D721Med (cell line): ENCODE data around the gene COMTD1.

ENCODE experiments used
- DNase-seq: peaks from one replicate; pipeline ENCODE4 v3.0.0; 2011; ENCODE audit warnings: low spot score; ENCODE audit not compliant: insufficient read length
- FAIRE-seq: peaks from 2 replicates; lab custom pipeline; 2011; peaks lifted over from hg19 to GRCh38; lab: Jason Lieb, UNC
- CTCF ChIP-seq: IDR thresholded peaks from 2 replicates; pipeline ENCODE4 v1.5.1; 2012; ENCODE audit warnings: mild to moderate bottlenecking, control low read depth; ENCODE audit not compliant: insufficient read depth; ENCODE audit errors: missing control alignments

COMTD1 gene

GRCh38 chr10:75261813-75262705 lies 26.3 kb upstream of the COMTD1 start:
- no peak for FAIRE-seq
- no peak for DNase-seq
- no peak for TF ChIP-seq CTCF

GRCh38 chr10:75260990-75261389 lies 25.2 kb upstream of the COMTD1 start:
- no peak for TF ChIP-seq CTCF
- DNase-seq (no peak), FAIRE-seq (no peak)

GRCh38 chr10:75254739-75255138 lies 19.0 kb upstream of the COMTD1 start:
- no peak for FAIRE-seq
- no peak for TF ChIP-seq CTCF
- no peak for DNase-seq

GRCh38 chr10:75253281-75254220 lies 17.8 kb upstream of the COMTD1 start:
- DNase-seq = no peak
- no peak for FAIRE-seq
- no peak for TF ChIP-seq CTCF

- FAIRE-seq (no peak), DNase-seq (no peak)
- TF ChIP-seq CTCF = no peak
These were observed 15.2 kb upstream of the COMTD1 start for GRCh38 chr10:75250934-75251333.

- no peak for TF ChIP-seq CTCF
These were observed 12.0 kb upstream of the COMTD1 start for GRCh38 chr10:75247797-75248196.

More at GRCh38 chr10:75247797-75248196, 12.0 kb upstream of the COMTD1 start:
- DNase-seq (no peak), FAIRE-seq (no peak)
